Measurements from ENCODE around the gene NRCAM. TPM values are rescaled to one million over a fixed set of nuclear protein-coding genes. Genes with fewer than 3 reads are reported as not detected.
A peak's percentile ranks its signal among the peaks of the same experiment; 100 is the strongest.
"Not testable (repeated sequence)": the region's sequence is repeated elsewhere in the genome, so short reads cannot be mapped to it uniquely, and the experiment has no call there.

NRCAM gene
- total RNA-seq = 1 to 10 TPM; 3.2 to 3.8 TPM

GRCh38 chr7:108455998-108456677, at the start of gene NRCAM:
Gene NRCAM (minus strand): TSS chr7:108456436. CDS start chr7:108240064, 216,372 bp downstream.
- peak within 1 kb of the TSS; percentile 79 for H3K4me3 Mint-ChIP-seq
- H3K27me3 Mint-ChIP-seq = peaks cover 20% of the 10 kb centered on the region
- no peak for TF ChIP-seq CTCF (IDR thresholded peaks at IDR 0.05)
- H3K9me3 Mint-ChIP-seq = no peaks in the 10 kb centered on the region
- ATAC-seq (peak; percentile 63), DNase-seq (peak; percentile 72)
- ChIA-PET CTCF (interaction anchor here (0.9 to 1.4 kb wide), 7 partner anchors 9 to 275 kb away, joined by 3 to 6 read pairs (median 3); no protein-coding TSS in a partner anchor), POLR2A (interaction anchor here (1.4 to 1.7 kb wide), 2 partner anchors 8 to 13 kb away, joined by 4 to 7 read pairs; no protein-coding TSS in a partner anchor)
- H3K27ac Mint-ChIP-seq = peak within 1 kb of the TSS; percentile 33
- intact Hi-C loops (cut with micrococcal nuclease) = no loop called here
- no peaks in the 10 kb centered on the region for H3K36me3 Mint-ChIP-seq (ENCODE audit: low read depth)
- peaks cover 34% of the 10 kb centered on the region for H3K4me1 Mint-ChIP-seq (ENCODE audit: low read depth)

DNA sequence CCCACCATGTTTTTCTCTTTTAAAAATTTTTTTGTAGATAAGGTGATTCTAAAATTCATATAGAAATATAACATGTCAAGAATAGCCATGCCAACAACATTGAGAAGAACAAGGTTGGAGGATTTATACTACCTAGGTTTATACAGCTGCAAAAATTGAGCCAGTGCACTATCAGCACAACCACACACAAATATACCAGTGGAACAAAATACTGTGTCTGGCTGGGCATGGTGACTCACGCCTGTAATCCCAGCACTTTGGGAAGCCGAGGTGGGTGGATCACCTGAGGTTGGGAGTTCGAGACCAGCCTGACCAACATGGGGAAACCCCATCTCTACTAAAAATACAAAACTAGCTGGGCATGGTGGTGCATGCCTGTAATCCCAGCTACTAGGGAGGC, 48.3 kb upstream of the NRCAM start:
- H3K4me3 Mint-ChIP-seq; H3K27ac Mint-ChIP-seq; H3K27me3 Mint-ChIP-seq; POLR2A ChIA-PET; H3K9me3 Mint-ChIP-seq; H3K36me3 Mint-ChIP-seq (ENCODE audit: low read depth): not testable (repeated sequence)
- ATAC-seq (peak; percentile 45), DNase-seq (peak; percentile 19)
- H3K4me1 Mint-ChIP-seq (ENCODE audit: low read depth) = peaks cover 16% of the 10 kb centered on the region
- intact Hi-C loops (cut with micrococcal nuclease) = loop anchor here (5.0 kb wide), 1 partner anchor 52 kb away; no protein-coding TSS in a partner anchor
- CTCF ChIA-PET = interaction anchor here (1.3 kb wide), 1 partner anchor 10 kb away, joined by 3 read pairs; no protein-coding TSS in a partner anchor

GRCh38 chr7:108503112-108504026, 47.1 kb upstream of the NRCAM start:
- intact Hi-C loops (cut with micrococcal nuclease) = loop anchor here (5.0 kb wide), 1 partner anchor 51 kb away; no protein-coding TSS in a partner anchor
- no peaks in the 10 kb centered on the region for H3K9me3 Mint-ChIP-seq
- DNase-seq (no peak), ATAC-seq (no peak)
- no peak overlapping the region for H3K4me3 Mint-ChIP-seq
- ChIA-PET CTCF (interaction anchor here (1.0 to 1.3 kb wide), 2 partner anchors 8 to 51 kb away, joined by 3 to 4 read pairs; no protein-coding TSS in a partner anchor), POLR2A (no interaction called here)
- H3K27ac Mint-ChIP-seq = peak overlapping the region; percentile 32
- peaks cover 3% of the 10 kb centered on the region for H3K36me3 Mint-ChIP-seq (ENCODE audit: low read depth)
- no peak for TF ChIP-seq CTCF (IDR thresholded peaks at IDR 0.05)
- no peaks in the 10 kb centered on the region for H3K27me3 Mint-ChIP-seq
- H3K4me1 Mint-ChIP-seq (ENCODE audit: low read depth) = peaks cover 16% of the 10 kb centered on the region

- H3K9me3 Mint-ChIP-seq = no peaks in the 10 kb centered on the region
- intact Hi-C loops (cut with micrococcal nuclease) = no loop called here
- POLR2A ChIA-PET = no interaction called here
Observed at GRCh38 chr7:108499566-108499965, 43.3 kb upstream of the NRCAM start.

More at GRCh38 chr7:108499566-108499965, 43.3 kb upstream of the NRCAM start:
- H3K4me1 Mint-ChIP-seq (ENCODE audit: low read depth) = peaks cover 11% of the 10 kb centered on the region
- peak overlapping the region; percentile 13 for H3K27ac Mint-ChIP-seq
- H3K27me3 Mint-ChIP-seq = no peaks in the 10 kb centered on the region
- no peak for ATAC-seq
- H3K4me3 Mint-ChIP-seq = no peak overlapping the region
- CTCF ChIA-PET = interaction anchor here (1.2 kb wide), 1 partner anchor 43 kb away, joined by 5 read pairs; the partner anchor contains the start of gene NRCAM
- no peak for TF ChIP-seq CTCF (IDR thresholded peaks at IDR 0.05)
- no peak for DNase-seq
- H3K36me3 Mint-ChIP-seq (ENCODE audit: low read depth) = peaks cover 7% of the 10 kb centered on the region
